Central memory CD8-positive, alpha-beta T cell (primary cell): ENCODE measurements around the gene TCF12.
A peak's percentile ranks its signal among the peaks of the same experiment; 100 is the strongest.
"Not testable (repeated sequence)": the region's sequence is repeated elsewhere in the genome, so short reads cannot be mapped to it uniquely, and the experiment has no call there.

Source experiments
- ATAC-seq: fragments of 150-1000 bp; cut with Tn5 transposase; replicated peaks from 2 replicates; pipeline ENCODE4 v1.10.0; 2022; ENCODE audit warnings: mild to moderate bottlenecking, moderate FRiP score, moderate number of reproducible peaks; ENCODE audit not compliant: poor library complexity, severe bottlenecking; ENCODE audit errors: extremely low read depth
- DNase-seq, 2 donors: peaks; one replicate each; pipeline ENCODE4 v3.0.0; 2021; ENCODE audit warnings: low spot score in 2 of 2
- H3K27ac Mint-ChIP-seq: one replicate; pipeline ENCODE4 v1.8.0; 2022; ENCODE audit warnings: low read depth, mild to moderate bottlenecking, moderate library complexity, mixed read lengths
- H3K27me3 Mint-ChIP-seq: one replicate; pipeline ENCODE4 v1.8.0; 2022; ENCODE audit warnings: mixed read lengths
- H3K36me3 Mint-ChIP-seq: one replicate; pipeline ENCODE4 v1.8.0; 2022; ENCODE audit warnings: mild to moderate bottlenecking, moderate library complexity, mixed read lengths; ENCODE audit not compliant: insufficient read depth
- H3K4me1 Mint-ChIP-seq: one replicate; pipeline ENCODE4 v1.8.0; 2022; ENCODE audit warnings: mixed read lengths
- H3K4me3 Mint-ChIP-seq: one replicate; pipeline ENCODE4 v1.8.0; 2022; ENCODE audit warnings: mild to moderate bottlenecking, moderate library complexity, mixed read lengths
- H3K9me3 Mint-ChIP-seq: one replicate; pipeline ENCODE4 v1.8.0; 2022; ENCODE audit warnings: mixed read lengths

The TCF12 gene

DNA sequence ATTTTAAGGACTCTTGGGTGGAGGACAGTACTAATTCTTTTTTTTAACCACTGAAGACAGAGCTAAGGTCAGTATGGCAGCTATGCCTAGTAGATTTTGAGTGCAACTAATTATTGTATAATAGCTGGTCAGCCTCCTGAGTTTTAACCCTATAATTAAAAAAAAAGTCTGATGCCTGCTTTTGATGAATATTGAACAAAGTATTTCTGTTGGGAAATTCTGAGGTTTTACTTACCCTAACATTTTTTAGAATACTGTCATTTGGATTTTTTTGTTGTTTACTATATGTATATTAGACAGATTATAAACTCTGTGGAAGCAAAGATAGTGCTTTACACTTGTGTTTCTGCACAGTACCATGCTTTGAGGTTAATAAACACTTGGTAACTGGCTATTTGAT lies 20.8 kb downstream of the TCF12 start:
- no peak overlapping the region for H3K4me3 Mint-ChIP-seq
- no peaks in the 10 kb centered on the region for H3K36me3 Mint-ChIP-seq
- H3K9me3 Mint-ChIP-seq = peaks cover 6% of the 10 kb centered on the region
- DNase-seq (no peak), ATAC-seq (no peak)
- no peaks in the 10 kb centered on the region for H3K27me3 Mint-ChIP-seq
- H3K4me1 Mint-ChIP-seq = peaks cover 80% of the 10 kb centered on the region
- H3K27ac Mint-ChIP-seq = no peak overlapping the region

DNA sequence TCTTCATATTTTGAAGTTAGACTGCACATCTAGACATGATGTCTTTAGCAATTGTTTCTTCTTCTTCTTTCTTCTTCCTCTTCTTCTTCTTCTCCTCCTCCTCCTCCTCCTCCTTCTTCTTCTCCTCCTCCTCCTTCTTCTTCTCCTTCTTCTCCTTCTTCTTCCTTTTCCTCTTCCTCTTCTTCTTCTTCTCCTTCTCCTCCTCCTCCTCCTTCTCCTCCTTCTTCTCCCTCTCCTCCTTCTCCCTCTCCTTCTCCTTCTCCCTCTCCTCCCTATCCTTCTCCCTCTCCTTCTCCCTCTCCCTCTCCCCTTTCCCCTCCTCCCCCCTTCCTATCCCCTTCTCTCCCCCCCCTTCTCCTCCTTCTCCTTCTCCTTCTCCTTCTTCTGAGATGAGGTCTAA lies 21.9 kb downstream of the TCF12 start:
- Mint-ChIP-seq H3K4me1 (peaks cover 69% of the 10 kb centered on the region), H3K27me3 (no peaks in the 10 kb centered on the region), H3K27ac (no peak overlapping the region), H3K4me3 (no peak overlapping the region), H3K36me3 (peaks cover 2% of the 10 kb centered on the region), H3K9me3 (peaks cover 6% of the 10 kb centered on the region)
- no peak for ATAC-seq
- no peak for DNase-seq

GRCh38 chr15:56942118-56942517 lies 23.7 kb downstream of the TCF12 start:
- Mint-ChIP-seq H3K4me3 (no peak overlapping the region), H3K27ac (no peak overlapping the region), H3K4me1 (peaks cover 62% of the 10 kb centered on the region), H3K27me3 (no peaks in the 10 kb centered on the region), H3K36me3 (peaks cover 2% of the 10 kb centered on the region), H3K9me3 (no peaks in the 10 kb centered on the region)
- DNase-seq (no peak), ATAC-seq (no peak)

DNA sequence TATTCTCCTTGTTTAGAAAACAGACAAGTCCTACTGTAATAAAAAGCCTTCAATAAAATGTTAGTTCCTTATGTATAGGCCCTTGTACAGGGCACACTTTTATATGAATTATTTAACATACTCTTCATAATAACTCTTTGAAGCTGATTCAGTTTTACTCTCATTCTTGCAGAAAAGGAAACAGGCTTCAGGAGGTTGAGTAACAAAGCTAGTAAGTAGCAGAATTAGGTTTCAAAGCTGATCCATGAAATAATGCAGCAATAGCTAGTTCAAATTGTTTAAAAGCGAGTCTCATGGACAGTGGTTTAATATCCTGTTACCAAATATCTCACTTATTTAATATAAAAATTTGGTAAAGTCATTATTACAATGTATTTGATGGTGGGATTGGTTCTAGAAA lies 25.0 kb downstream of the TCF12 start:
- Mint-ChIP-seq H3K36me3 (peaks cover 2% of the 10 kb centered on the region), H3K4me1 (peaks cover 59% of the 10 kb centered on the region), H3K9me3 (no peaks in the 10 kb centered on the region), H3K4me3 (no peak overlapping the region), H3K27me3 (no peaks in the 10 kb centered on the region), H3K27ac (no peak overlapping the region)
- ATAC-seq = no peak
- no peak for DNase-seq

DNA sequence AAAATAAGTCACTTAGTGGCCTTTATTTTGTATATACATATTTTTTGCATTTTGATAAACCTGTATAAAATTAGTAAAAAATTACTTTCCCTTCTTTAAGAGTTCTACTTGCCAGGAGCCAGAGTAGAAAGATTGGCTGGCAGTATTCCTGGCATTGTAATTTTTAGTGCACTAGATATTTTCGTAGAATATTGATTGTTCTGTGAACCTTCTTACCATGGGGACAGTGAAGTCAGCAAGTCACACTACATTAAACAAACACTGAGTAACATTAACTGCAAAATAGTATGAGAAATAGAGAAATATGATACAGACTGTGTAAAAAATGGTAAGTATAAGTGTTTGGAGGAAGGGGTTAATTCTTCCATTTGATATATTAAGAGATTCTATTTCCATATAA lies 26.0 kb downstream of the TCF12 start:
- Mint-ChIP-seq H3K9me3 (no peaks in the 10 kb centered on the region), H3K27ac (no peak overlapping the region), H3K4me1 (peaks cover 55% of the 10 kb centered on the region), H3K27me3 (no peaks in the 10 kb centered on the region), H3K4me3 (no peak overlapping the region), H3K36me3 (peaks cover 3% of the 10 kb centered on the region)
- ATAC-seq (no peak), DNase-seq (no peak)

GRCh38 chr15:56946150-56946549 lies 27.7 kb downstream of the TCF12 start:
- peaks cover 48% of the 10 kb centered on the region for H3K4me1 Mint-ChIP-seq
- H3K27ac Mint-ChIP-seq = peak overlapping the region; percentile 38
- no peaks in the 10 kb centered on the region for H3K9me3 Mint-ChIP-seq
- H3K27me3 Mint-ChIP-seq = no peaks in the 10 kb centered on the region
- H3K4me3 Mint-ChIP-seq = no peak overlapping the region
- no peak for ATAC-seq
- peaks cover 3% of the 10 kb centered on the region for H3K36me3 Mint-ChIP-seq
- no peak for DNase-seq

DNA sequence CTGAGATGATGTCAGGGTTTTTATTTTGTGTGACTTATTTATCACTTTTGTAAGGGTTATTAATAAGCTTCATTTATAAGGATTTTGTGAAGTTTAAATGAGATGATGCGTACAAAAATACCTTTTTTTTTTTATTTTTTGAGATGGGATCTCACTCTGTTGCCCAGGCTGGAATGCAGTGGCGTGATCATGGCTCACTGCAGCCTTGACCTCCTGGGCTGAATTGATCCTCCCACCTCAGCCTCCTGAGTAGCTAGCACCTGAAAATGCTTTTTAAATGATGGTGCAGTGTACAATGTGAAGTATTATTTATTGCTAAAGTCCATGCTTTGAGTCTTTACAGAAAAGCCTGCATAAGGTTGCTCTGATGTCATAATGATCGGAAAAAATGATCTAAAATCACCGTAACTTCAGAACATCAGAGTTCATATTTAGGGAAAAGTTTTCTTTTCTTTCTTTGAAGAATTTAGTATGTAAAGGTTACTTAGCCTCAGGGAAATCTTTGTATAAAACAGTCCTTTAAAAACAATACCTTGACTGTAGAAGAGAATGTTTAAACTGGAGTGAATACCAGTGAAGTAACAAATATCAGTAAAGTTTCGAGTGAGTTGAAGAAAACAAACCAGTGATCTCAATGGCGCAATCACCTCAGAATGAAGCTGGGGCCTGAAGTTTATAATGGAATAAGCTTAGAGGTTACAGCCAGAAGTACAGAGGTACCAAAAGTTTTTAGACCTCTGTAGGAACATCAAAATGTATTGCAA lies 29.7 kb downstream of the TCF12 start:
- DNase-seq (no peak), ATAC-seq (no peak)
- Mint-ChIP-seq H3K36me3 (peaks cover 3% of the 10 kb centered on the region), H3K9me3 (no peaks in the 10 kb centered on the region), H3K4me1 (peaks cover 35% of the 10 kb centered on the region), H3K27me3 (no peaks in the 10 kb centered on the region), H3K4me3 (no peak overlapping the region), H3K27ac (no peak overlapping the region)

- no peak overlapping the region for H3K27ac Mint-ChIP-seq
- no peaks in the 10 kb centered on the region for H3K9me3 Mint-ChIP-seq
- peaks cover 3% of the 10 kb centered on the region for H3K36me3 Mint-ChIP-seq
- DNase-seq (no peak), ATAC-seq (no peak)
- H3K4me1 Mint-ChIP-seq = peaks cover 35% of the 10 kb centered on the region
- H3K27me3 Mint-ChIP-seq = no peaks in the 10 kb centered on the region
- no peak overlapping the region for H3K4me3 Mint-ChIP-seq
Observed at GRCh38 chr15:56948764-56949101, 30.3 kb downstream of the TCF12 start.

DNA sequence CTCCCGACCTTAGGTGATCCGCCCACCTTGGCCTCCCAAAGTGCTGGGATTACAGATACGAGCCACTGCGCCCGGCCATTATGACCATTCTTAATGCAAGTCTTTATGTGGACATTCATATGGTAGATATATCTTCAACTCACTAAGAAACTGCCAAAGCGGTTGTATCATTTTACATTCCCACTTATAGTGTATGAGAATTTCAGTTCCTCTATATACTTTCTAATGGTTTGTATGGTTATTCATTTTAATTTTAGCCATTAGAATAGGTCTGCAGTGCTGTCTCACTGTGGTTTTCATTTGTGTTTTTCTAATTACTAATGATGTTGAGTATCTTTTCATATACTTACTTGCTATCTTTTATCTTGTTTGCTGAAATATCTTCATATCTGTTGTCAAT lies 32.5 kb downstream of the TCF12 start:
- peaks cover 1% of the 10 kb centered on the region for H3K36me3 Mint-ChIP-seq
- no peak overlapping the region for H3K27ac Mint-ChIP-seq
- no peaks in the 10 kb centered on the region for H3K9me3 Mint-ChIP-seq
- ATAC-seq (no peak), DNase-seq (no peak)
- H3K27me3 Mint-ChIP-seq = no peaks in the 10 kb centered on the region
- no peak overlapping the region for H3K4me3 Mint-ChIP-seq
- peaks cover 35% of the 10 kb centered on the region for H3K4me1 Mint-ChIP-seq

DNA sequence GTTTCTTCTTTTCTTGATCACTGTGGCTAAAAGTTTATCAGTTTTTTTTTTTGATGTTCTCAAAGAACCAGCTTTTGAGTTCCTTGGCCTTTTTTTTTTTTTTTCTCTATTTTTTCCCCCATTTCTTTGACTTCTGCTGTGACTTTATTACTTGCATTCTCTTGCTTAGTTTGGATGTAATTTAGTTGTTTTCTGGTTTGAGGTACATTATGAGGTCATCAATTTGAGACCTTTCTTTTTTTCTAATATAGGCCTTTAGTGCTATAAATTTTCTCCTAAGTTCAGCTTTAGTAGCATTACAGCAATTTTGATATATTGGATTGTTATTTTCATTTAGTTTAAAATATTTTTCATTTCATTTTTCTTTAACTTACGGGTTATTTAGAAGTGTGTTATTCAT lies 35.3 kb downstream of the TCF12 start:
- no peak for ATAC-seq

GRCh38 chr15:56955011-56955410 lies 36.6 kb downstream of the TCF12 start:
- H3K27ac Mint-ChIP-seq, H3K4me3 Mint-ChIP-seq, ATAC-seq, H3K27me3 Mint-ChIP-seq, DNase-seq, H3K36me3 Mint-ChIP-seq, H3K9me3 Mint-ChIP-seq: not testable (repeated sequence)
- peaks cover 20% of the 10 kb centered on the region for H3K4me1 Mint-ChIP-seq

More for the DNA sequence above, 35.3 kb downstream of the TCF12 start:
- Mint-ChIP-seq H3K27me3 (no peaks in the 10 kb centered on the region), H3K36me3 (peaks cover 4% of the 10 kb centered on the region), H3K9me3 (no peaks in the 10 kb centered on the region), H3K4me1 (peaks cover 28% of the 10 kb centered on the region), H3K27ac (no peak overlapping the region), H3K4me3 (no peak overlapping the region)
- no peak for DNase-seq

DNA sequence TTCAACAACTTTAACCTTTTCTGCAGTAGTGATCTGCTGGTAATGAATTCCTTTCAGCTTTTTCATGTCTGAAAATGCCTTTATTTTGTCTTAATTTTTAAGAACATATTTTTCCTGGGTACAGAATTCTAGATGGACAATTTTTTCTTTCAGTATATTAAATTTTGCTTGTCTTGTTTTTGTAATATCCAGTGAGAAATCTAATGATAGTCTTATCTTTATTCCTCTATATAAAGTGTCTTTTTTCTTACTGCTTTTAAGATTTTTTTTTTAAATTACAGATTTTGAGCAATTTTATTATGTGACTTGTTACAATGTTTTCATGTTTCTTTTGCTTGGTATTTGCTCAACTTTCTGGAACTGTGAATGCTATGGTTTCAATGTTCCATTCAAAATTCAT lies 38.1 kb downstream of the TCF12 start:
- H3K27me3 Mint-ChIP-seq = no peaks in the 10 kb centered on the region
- peaks cover 4% of the 10 kb centered on the region for H3K36me3 Mint-ChIP-seq
- H3K9me3 Mint-ChIP-seq = no peaks in the 10 kb centered on the region
- H3K27ac Mint-ChIP-seq = no peak overlapping the region
- peaks cover 19% of the 10 kb centered on the region for H3K4me1 Mint-ChIP-seq
- H3K4me3 Mint-ChIP-seq = no peak overlapping the region
- DNase-seq (no peak), ATAC-seq (no peak)

GRCh38 chr15:56957812-56958406 lies 39.5 kb downstream of the TCF12 start:
- peaks cover 4% of the 10 kb centered on the region for H3K36me3 Mint-ChIP-seq
- no peak for ATAC-seq
- no peaks in the 10 kb centered on the region for H3K9me3 Mint-ChIP-seq
- no peak for DNase-seq
- peak overlapping the region; percentile 53 for H3K27ac Mint-ChIP-seq
- no peak overlapping the region for H3K4me3 Mint-ChIP-seq
- H3K27me3 Mint-ChIP-seq = no peaks in the 10 kb centered on the region
- H3K4me1 Mint-ChIP-seq = peaks cover 30% of the 10 kb centered on the region
